COLO668 (cell line): ENCODE measurements around the gene DECR2.
A peak's percentile ranks its signal among the peaks of the same experiment; 100 is the strongest.

Experiments used
- DNase-seq: peaks from one replicate; lab custom pipeline; 2025; ENCODE audit not compliant: unreplicated experiment; lab: John Stamatoyannopoulos, UW

The DECR2 gene

GRCh38 chr16:440627-441026 lies 38.9 kb downstream of the DECR2 start:
- DNase-seq: peak; percentile 46

- DNase-seq: no peak
These were observed 39.8 kb downstream of the DECR2 start for GRCh38 chr16:441447-441846.

GRCh38 chr16:442976-443375 lies 41.3 kb downstream of the DECR2 start:
- DNase-seq: no peak

- DNase-seq: no peak
These were observed 42.3 kb downstream of the DECR2 start for GRCh38 chr16:444027-444426.

GRCh38 chr16:445566-445965 lies 43.9 kb downstream of the DECR2 start:
- DNase-seq: peak; percentile 19

GRCh38 chr16:450385-450784 lies 48.7 kb downstream of the DECR2 start:
- no peak for DNase-seq

GRCh38 chr16:450785-451512 lies 49.3 kb downstream of the DECR2 start:
- peak; percentile 93 for DNase-seq

- DNase-seq: no peak
These were observed 52.8 kb downstream of the DECR2 start for GRCh38 chr16:454397-454940.

- no peak for DNase-seq
These were observed 53.8 kb downstream of the DECR2 start for GRCh38 chr16:455453-455852.

- no peak for DNase-seq
These were observed 55.3 kb downstream of the DECR2 start for GRCh38 chr16:456891-457483.

GRCh38 chr16:457732-458400 lies 56.2 kb downstream of the DECR2 start:
- peak; percentile 13 for DNase-seq

GRCh38 chr16:459761-460160 lies 58.1 kb downstream of the DECR2 start:
- DNase-seq: no peak

- no peak for DNase-seq
These were observed 59.1 kb downstream of the DECR2 start for GRCh38 chr16:460787-461186.
